GM21390 (cell line): ENCODE results near the gene CHD3.
A peak's percentile ranks its signal among the peaks of the same experiment; 100 is the strongest.

ENCODE experiments used
- ATAC-seq: cut with Tn5 transposase; IDR thresholded peaks from one replicate; pipeline ENCODE4 v1.9.1; 2021; ENCODE audit not compliant: unreplicated experiment

CHD3 gene

GRCh38 chr17:7864995-7865650 is 23.5 kb upstream of the CHD3 start:
- no peak for ATAC-seq

GRCh38 chr17:7867881-7868329 is 20.7 kb upstream of the CHD3 start:
- ATAC-seq, result no peak

DNA sequence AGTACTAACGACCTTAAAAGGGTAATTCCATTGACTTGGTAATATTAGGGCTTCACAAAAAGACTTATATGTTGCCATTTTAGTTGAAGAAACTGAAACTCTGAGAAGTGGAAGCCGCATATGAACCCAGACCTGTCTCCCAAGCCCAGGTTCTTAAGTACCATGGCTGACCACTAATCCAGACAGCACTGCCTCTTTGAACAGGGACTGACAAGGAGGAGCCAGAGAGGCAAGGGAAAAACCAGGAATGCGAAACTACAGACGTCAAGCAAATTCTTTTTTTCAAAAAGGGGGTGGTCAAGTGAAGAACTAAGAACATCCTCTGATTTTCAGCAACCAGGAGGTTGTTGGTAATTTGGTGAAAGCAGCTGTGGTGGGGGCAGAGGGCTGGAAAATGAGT is 15.5 kb upstream of the CHD3 start:
- ATAC-seq, result no peak

GRCh38 chr17:7875804-7876370 is 12.7 kb upstream of the CHD3 start:
- no peak for ATAC-seq

GRCh38 chr17:7878234-7878633 is 10.4 kb upstream of the CHD3 start:
- no peak for ATAC-seq

DNA sequence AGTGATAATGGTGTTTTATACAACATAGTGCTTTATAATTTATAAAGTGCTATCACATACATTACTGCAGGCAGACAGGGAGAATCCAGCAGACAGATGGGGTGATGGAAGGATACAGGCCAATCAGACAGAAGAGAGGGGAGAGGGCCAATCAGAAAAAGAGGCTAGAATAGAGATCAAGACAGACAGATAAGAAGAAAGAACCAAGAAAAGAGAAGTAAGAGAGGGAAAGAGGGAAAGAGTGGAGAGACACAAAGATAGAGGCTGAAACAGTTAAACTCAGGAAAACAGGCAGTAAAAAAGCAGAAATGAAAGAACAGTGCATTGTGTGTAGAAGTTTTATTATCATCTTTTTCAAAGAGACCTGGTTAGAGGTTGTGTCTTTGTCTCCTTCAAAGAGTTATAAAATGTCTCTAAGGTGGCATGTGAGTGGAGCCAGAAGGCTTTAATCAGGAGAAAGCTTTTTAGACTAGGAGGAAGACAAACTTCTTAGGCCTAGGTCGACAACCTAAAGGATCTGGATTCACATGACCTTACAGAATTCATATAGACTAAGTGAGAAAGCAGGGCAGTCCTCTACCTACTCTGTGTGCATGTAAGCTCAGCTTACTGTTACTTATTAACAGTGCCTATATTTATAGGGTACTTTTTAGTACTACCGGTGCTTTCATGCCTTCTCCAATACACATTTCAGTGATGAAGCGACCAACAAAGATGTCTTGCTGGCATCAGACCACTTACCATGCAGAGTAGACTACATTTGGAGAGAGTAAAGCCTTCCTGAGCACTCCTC is 8.3 kb upstream of the CHD3 start:
- ATAC-seq, result no peak

DNA sequence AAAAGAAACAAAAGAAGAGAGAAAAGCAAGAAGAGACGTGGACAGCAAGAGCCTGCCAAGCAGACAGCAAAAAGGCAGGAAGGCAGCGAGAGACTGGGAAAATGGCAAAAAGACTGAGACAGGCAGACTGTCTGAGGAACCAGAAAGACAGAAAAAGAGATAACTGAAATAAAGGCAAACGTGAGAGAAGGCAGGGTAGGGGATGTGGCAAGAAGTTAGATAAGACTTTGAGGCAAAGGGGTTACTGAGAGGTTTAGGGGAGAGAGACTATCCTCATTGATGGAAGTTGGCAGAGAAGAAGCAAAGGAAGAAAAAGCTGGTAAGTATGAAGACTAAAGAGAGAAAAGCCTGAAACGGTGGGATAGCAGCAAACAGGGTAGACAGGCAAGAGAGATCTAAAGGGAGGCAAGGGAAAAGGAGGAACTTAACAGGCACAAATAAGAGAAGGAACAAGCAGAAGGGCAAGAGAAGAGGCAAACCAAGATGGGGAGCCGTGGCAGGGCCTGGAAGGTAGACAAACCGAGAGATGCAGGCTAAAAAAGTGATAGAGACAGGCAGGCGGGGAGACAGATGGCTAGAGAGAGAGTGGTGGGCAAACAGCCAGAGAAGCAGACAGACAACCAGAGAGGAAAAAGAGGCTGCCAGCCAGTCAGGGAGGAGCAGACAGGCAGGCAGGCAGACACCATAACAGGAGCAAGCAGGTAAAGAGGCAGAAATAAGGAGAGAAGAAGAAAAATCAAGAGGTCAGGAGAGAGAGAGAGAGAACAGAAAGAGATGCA is 7.1 kb upstream of the CHD3 start:
- no peak for ATAC-seq

DNA sequence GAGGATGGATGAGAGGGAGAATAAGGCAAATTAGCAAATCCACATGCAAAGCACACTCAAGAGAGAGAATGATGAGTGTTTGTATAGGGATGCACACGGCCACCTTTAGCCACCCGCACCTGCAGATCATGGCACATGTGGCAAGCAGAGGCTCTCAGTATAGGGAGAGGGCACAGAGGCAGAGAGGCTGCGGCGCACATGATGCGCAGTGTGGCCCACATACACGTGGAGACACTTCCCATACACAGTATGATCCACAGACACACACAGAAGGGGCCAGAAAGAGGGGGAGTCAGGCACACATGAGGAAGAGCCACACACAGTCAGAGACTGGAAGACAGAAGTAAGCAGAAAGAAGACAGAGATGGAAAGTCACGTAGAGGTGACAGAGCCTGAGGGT is 6.5 kb upstream of the CHD3 start:
- no peak for ATAC-seq

GRCh38 chr17:7882629-7883028 is 6.0 kb upstream of the CHD3 start:
- no peak for ATAC-seq

GRCh38 chr17:7883781-7884386 is 4.7 kb upstream of the CHD3 start:
- no peak for ATAC-seq

GRCh38 chr17:7884581-7885366 is 3.8 kb upstream of the CHD3 start:
- no peak for ATAC-seq

GRCh38 chr17:7885367-7886226 is 3.0 kb upstream of the CHD3 start:
- no peak for ATAC-seq

- ATAC-seq, result no peak
Measured at GRCh38 chr17:7886227-7887037, 2.2 kb upstream of the CHD3 start.

- no peak for ATAC-seq
Measured at GRCh38 chr17:7887038-7887481, 1.5 kb upstream of the CHD3 start.

- peak; percentile 65 for ATAC-seq
Measured at GRCh38 chr17:7887482-7888183, 956 bp upstream of the CHD3 start.

DNA sequence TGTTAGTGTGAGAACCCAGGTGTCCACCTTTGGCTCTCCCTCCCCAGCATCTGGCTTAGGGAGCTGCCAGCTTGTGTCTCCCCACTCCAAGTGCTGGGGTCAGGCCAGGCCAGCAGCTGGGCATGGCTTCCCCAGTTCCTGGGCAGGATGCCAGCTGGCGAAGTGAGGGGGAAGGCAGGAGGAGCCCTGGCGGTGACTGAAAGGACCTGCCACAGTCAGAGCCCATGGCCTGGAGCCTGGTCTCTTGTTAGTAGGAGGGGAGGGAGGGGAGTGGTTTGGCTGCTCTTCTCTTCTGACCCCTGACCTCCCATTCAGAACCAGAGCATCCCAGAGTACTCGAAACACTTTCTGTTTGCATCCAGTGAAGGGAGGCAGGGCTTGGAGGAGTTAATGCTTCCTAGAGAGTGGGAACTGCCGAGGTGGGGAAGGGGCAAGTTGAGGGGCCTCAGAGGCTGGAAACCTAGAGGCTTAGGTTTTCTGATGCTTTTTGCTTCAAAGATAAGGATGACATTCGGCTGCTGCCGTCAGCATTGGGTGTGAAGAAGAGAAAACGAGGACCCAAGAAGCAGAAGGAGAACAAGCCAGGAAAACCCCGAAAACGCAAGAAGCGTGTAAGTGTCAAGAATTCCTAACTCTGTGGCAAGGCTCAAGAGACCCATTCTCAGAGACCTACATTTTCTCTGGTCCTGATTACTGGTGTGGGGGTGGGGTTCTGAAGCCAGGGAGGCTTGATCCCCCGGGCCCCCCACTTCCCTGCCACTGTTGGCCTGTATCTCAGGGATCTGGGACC is 772 bp downstream of the CHD3 start:
- ATAC-seq, result no peak
